GM23248 (cell line): ENCODE results near the gene STUM.

Source experiments
- EZH2 ChIP-seq: fragments of 200-600 bp; sonication (generic); IDR thresholded peaks from 2 replicates; pipeline ENCODE4 v1.6.1; 2018; ENCODE audit warnings: antibody characterized with exemption, mild to moderate bottlenecking; ENCODE audit not compliant: insufficient read depth, poor library complexity, severe bottlenecking
- EZH2phosphoT487 ChIP-seq: fragments of 200-600 bp; sonication (generic); IDR thresholded peaks from 2 replicates; pipeline ENCODE4 v1.6.1; 2018; ENCODE audit warnings: antibody characterized with exemption, moderate library complexity, mild to moderate bottlenecking, low read depth; ENCODE audit not compliant: insufficient read depth

GRCh38 chr1:226656201-226656600 lies 107.6 kb downstream of the STUM start:
- TF ChIP-seq EZH2phosphoT487 (no peak), EZH2 (no peak)
